HAP-1 (cell line): Measurements from ENCODE around the gene TMEFF1.
"Not testable (repeated sequence)": the region's sequence is repeated elsewhere in the genome, so short reads cannot be mapped to it uniquely, and the experiment has no call there.

Experiments
- DNase-seq, 2 experiments: peaks; one replicate each; pipeline ENCODE4 v3.0.0-alpha.2; 2016 to 2020; ENCODE audit warnings: low spot score in 2 of 2
- H3K27me3 ChIP-seq: fragments of 250-450 bp; sonication (Bioruptor Pico); 2 replicates; pipeline ENCODE4 v1.5.1; 2020; ENCODE audit warnings: low read depth, mild to moderate bottlenecking, moderate library complexity
- H3K36me3 ChIP-seq: fragments of 250-450 bp; sonication (Bioruptor Pico); replicated peaks from 2 replicates; pipeline ENCODE4 v1.5.1; 2020; ENCODE audit warnings: mild to moderate bottlenecking
- H3K4me1 ChIP-seq: fragments of 250-450 bp; sonication (Bioruptor Pico); 2 replicates; pipeline ENCODE4 v1.5.1; 2020; ENCODE audit warnings: mild to moderate bottlenecking
- H3K4me3 ChIP-seq: fragments of 250-450 bp; sonication (Bioruptor Pico); 2 replicates; pipeline ENCODE4 v1.5.1; 2020; ENCODE audit warnings: mild to moderate bottlenecking, moderate library complexity
- H3K9me3 ChIP-seq: fragments of 250-450 bp; sonication (Bioruptor Pico); 2 replicates; pipeline ENCODE4 v1.5.1; 2020; ENCODE audit warnings: mild to moderate bottlenecking, moderate library complexity
- in situ Hi-C: fragments of 300-500 bp; cut with MboI; formaldehyde crosslinking; loops from 3 replicates; pipeline ENCODE4 v1.14.3; 2020; ENCODE audit warnings: low sequenced_read_pairs, inconsistent platforms, mixed read lengths

Gene TMEFF1

DNA sequence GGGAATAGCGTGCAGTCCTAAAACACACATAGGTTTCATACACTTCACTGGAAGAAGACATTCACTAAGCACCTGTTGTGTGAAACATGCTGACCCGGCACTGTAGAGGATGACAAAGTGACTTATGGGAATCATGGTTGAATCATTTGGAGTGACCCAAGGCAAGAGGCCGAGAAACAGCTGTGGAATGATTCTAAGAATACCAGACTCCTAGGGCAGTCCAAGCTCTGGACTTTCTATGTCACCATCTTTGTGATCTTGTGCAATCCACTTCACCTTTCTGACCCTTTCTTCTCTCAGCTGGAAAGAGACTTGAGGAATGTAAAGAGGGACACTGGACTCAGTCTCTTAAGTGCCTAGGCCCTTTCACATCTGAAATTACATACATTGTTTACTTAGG is 32.9 kb upstream of the TMEFF1 start:
- Histone ChIP-seq H3K4me1 (peaks cover 8% of the 10 kb centered on the region), H3K9me3 (no peaks in the 10 kb centered on the region)

DNA sequence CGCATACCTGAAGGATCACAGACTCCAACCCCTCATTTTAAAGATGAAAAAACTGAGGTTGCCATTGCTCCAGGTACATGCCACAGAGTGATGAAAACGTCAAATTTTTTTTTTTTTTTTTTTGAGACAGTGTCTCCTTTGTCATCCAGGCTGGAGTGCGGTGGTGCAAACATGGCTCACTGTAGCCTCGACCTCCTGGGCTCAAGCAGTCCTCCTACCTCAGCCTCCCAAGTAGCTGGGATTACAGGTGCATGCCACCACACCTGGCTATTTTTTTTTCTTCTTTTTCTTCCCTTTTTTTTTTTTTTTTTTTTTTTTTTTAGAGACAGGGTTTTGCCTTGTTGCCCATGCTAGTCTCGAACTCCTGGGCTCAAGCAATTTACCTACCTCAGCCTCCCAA is 32.5 kb upstream of the TMEFF1 start:
- in situ Hi-C loops, H3K36me3 ChIP-seq, DNase-seq, H3K9me3 ChIP-seq, H3K4me1 ChIP-seq, H3K27me3 ChIP-seq, H3K4me3 ChIP-seq: not testable (repeated sequence)

More for the DNA sequence above, 32.9 kb upstream of the TMEFF1 start:
- no peak overlapping the region for H3K4me3 ChIP-seq
- DNase-seq, result no peak
- H3K27me3 ChIP-seq, result no peaks in the 10 kb centered on the region
- in situ Hi-C loops, result no loop called here
- H3K36me3 ChIP-seq, result no peaks in the 10 kb centered on the region; the same call in 1 of the 2 replicates

DNA sequence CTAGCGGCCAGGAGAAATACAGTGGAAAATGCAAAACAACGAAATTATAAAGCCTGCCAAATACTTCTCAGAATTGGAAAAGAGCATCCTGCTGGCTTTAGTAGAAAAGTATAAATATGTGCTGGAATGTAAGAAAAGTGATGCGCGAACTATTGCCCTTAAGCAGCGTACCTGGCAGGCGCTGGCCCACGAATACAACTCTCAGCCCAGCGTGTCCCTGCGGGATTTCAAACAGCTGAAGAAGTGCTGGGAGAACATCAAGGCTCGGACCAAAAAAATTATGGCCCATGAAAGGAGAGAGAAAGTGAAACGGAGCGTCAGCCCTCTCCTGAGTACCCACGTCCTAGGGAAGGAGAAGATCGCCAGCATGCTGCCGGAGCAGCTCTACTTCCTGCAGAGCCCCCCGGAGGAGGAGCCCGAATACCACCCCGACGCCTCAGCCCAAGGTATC is 31.0 kb upstream of the TMEFF1 start:
- DNase-seq, result no peak
- Histone ChIP-seq H3K36me3 (no peaks in the 10 kb centered on the region; the same call in 1 of the 2 replicates), H3K4me3 (no peak overlapping the region), H3K4me1 (peaks cover 12% of the 10 kb centered on the region), H3K27me3 (no peaks in the 10 kb centered on the region), H3K9me3 (no peaks in the 10 kb centered on the region)
- in situ Hi-C loops, result no loop called here

DNA sequence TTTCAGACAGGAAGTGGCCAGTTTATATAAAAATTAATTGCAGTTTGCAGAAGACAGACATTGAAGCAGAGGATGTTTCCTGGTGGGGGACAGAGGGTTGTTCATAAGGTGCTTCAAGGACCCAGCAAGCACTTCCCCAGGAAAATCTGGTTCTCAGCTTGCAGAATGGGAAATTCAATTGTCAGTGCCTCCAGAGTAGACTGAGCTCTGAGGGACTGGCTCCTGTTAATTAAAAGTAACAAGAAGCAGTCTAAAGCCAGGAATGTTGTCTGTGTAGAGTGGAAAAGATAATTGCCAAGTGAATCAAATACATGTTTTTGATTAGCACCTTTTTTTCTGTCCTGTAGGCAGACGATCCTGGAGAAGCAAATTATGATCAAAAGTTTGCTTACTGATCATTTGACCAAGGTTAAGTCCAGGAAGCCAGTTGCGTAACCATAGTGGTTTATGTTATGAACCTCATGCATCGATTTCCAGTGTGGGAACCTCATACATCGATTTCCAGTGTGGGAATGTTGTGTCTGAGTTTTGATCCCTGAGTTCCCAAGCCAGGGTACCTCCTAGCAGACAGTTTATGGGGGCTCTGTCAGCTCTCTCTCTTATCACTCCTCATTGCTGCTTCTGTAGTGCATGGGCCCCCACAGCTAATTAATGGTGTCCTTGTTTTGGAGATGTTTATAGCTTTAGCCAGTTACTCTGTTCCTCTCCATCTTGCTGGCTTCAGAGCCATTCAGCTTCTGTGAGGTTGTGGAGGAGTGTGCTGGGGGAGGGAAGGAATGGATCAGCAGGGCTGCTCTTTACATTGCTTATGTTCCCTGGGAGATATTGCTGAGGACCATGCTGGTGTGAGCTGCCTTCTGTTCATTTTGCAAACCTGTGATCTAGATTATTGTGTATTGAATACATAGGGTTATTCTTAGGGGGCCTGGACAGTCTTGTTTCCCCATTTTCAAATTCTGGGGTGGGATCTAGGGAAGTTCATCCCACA is 28.9 kb upstream of the TMEFF1 start:
- Histone ChIP-seq H3K4me3 (no peak overlapping the region), H3K9me3 (no peaks in the 10 kb centered on the region), H3K36me3 (no peaks in the 10 kb centered on the region; the same call in none of the 2 replicates), H3K27me3 (no peaks in the 10 kb centered on the region), H3K4me1 (peaks cover 4% of the 10 kb centered on the region; the same call in 1 of the 2 replicates)
- in situ Hi-C loops, result no loop called here
- DNase-seq, result no peak

DNA sequence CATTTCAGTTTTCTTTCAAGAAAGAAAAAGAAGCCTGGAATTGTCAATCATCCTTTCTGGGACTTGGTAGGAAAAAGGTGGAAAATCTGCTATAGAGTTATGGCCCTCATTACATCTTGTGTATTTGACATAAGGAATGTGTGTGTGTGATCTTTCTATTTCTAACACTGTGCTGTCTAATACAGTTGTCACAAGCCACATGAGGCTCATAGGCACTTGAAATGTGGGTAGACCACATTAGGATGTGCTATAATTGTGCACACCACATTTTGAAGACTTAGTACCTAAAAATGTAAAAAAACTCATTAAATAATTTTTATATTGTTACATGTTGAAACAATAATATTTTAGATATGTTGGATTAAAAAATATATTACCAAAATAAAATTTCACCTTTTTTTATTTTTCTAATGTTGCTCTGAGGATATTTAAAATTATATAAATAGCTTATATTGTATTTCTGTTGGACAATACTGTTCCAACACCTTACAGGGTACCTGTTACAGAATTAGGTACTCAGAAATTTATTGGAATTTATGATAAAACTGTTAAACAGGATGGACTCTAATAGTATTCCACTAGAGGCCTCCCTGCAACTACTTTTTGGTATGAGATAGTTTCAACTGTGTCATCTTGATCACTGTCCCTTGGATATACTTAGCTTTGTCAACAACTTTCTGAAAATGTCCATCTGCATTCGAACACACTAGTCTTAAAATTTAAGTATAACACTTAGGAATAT is 27.6 kb upstream of the TMEFF1 start:
- no peak for DNase-seq
- Histone ChIP-seq H3K36me3 (no peaks in the 10 kb centered on the region; the same call in none of the 2 replicates), H3K9me3 (no peaks in the 10 kb centered on the region), H3K27me3 (no peaks in the 10 kb centered on the region), H3K4me3 (no peak overlapping the region), H3K4me1 (peaks cover 4% of the 10 kb centered on the region; the same call in 1 of the 2 replicates)
- in situ Hi-C loops, result no loop called here

DNA sequence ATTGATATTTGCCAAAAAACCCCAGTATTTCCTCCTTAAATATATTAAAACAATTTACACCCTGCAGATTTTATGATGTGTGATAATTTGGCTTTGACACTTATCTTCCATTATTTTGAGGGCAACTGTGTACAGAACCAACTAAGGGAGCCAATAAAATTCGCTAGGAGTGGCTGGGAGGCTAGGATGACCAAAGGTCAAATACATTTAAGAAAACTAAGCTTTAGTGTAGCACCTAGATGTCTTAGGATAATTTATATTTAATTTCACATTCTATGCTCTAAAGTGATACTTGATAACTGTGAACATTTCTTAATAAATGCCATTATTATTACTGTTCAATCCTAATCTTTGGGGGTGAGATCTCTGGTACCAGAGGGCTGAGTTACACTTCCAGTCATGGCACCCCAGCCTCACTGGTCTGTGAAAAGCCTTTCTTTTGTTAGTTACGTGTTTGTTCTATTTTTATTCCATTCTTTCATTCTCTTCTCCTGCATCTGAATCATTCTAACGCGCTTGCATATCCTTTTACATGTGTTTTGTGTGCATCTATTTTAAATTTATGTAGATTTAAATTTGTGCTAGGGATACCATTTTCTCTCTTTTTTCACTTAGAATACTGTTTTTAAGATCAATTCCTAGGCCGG is 26.9 kb upstream of the TMEFF1 start:
- H3K9me3 ChIP-seq, result no peaks in the 10 kb centered on the region
- in situ Hi-C loops, result no loop called here
- no peak overlapping the region for H3K4me3 ChIP-seq
- H3K36me3 ChIP-seq, result no peaks in the 10 kb centered on the region; the same call in none of the 2 replicates
- no peaks in the 10 kb centered on the region for H3K27me3 ChIP-seq
- H3K4me1 ChIP-seq, result peaks cover 4% of the 10 kb centered on the region; the same call in 1 of the 2 replicates
- no peak for DNase-seq

GRCh38 chr9:100447041-100447440 is 25.9 kb upstream of the TMEFF1 start:
- no peaks in the 10 kb centered on the region; the same call in none of the 2 replicates for H3K36me3 ChIP-seq
- no peaks in the 10 kb centered on the region for H3K9me3 ChIP-seq
- in situ Hi-C loops, result no loop called here
- H3K4me1 ChIP-seq, result peaks cover 4% of the 10 kb centered on the region; the same call in 1 of the 2 replicates
- DNase-seq, result no peak
- no peaks in the 10 kb centered on the region for H3K27me3 ChIP-seq
- no peak overlapping the region for H3K4me3 ChIP-seq

- in situ Hi-C loops, result no loop called here
- no peak for DNase-seq
- Histone ChIP-seq H3K27me3 (no peaks in the 10 kb centered on the region), H3K4me1 (peaks cover 4% of the 10 kb centered on the region; the same call in 1 of the 2 replicates), H3K36me3 (peaks cover 3% of the 10 kb centered on the region), H3K4me3 (no peak overlapping the region), H3K9me3 (no peaks in the 10 kb centered on the region)
These were observed 24.7 kb upstream of the TMEFF1 start for GRCh38 chr9:100448266-100448665.

DNA sequence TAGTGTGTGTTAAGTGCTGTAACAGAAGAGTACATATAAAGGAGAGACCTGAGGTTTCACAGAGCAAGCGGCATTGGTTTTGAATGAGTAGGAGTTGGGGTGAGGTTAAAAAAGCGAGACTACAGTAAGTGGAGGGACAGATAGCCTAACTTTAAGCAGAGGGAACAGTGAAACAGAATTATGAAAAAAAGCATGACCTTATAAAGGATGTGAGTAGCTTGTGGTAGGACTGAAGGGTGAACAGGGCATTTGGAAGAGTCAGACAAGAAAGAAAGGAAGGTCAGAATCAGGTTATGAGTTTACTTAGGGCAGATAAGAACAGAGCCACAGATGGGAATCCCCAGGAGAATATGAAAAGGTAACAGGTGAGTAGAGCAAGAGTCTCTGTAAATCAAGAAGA is 23.5 kb upstream of the TMEFF1 start:
- in situ Hi-C loops, result no loop called here
- Histone ChIP-seq H3K4me1 (peaks cover 4% of the 10 kb centered on the region; the same call in 1 of the 2 replicates), H3K27me3 (no peaks in the 10 kb centered on the region), H3K4me3 (no peak overlapping the region), H3K9me3 (no peaks in the 10 kb centered on the region), H3K36me3 (peaks cover 3% of the 10 kb centered on the region)
- DNase-seq, result no peak

GRCh38 chr9:100452894-100453293 is 20.1 kb upstream of the TMEFF1 start:
- no peak overlapping the region for H3K4me3 ChIP-seq
- H3K9me3 ChIP-seq, result no peaks in the 10 kb centered on the region
- no peaks in the 10 kb centered on the region for H3K27me3 ChIP-seq
- H3K36me3 ChIP-seq, result peaks cover 3% of the 10 kb centered on the region; the same call in 1 of the 2 replicates
- H3K4me1 ChIP-seq, result no peaks in the 10 kb centered on the region
- no peak for DNase-seq
- in situ Hi-C loops, result no loop called here

DNA sequence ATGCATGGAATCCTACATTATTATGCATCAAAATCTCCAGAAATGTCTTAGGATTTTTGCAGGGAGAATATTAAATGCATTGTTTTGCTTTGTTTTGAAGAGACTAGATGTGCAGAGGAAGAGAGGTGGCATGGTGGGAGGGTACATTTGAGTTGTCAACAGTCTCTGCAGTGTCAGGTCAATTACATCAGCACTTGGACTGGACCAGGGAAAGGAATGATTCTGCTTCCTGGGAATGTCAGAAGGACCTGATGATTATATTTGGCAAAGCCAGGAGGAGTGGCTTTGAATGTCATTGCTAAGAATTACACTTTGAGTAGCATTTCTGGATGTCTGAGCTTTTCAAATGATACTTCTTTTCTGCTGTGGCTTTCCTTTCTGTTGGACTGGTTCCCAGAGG is 17.5 kb upstream of the TMEFF1 start:
- H3K27me3 ChIP-seq, result no peaks in the 10 kb centered on the region
- H3K36me3 ChIP-seq, result peaks cover 3% of the 10 kb centered on the region; the same call in 1 of the 2 replicates
- in situ Hi-C loops, result no loop called here
- no peaks in the 10 kb centered on the region for H3K9me3 ChIP-seq
- H3K4me1 ChIP-seq, result peaks cover 2% of the 10 kb centered on the region; the same call in 1 of the 2 replicates
- no peak for DNase-seq
- H3K4me3 ChIP-seq, result no peak overlapping the region

- in situ Hi-C loops, result no loop called here
- no peaks in the 10 kb centered on the region for H3K27me3 ChIP-seq
- no peak overlapping the region for H3K4me3 ChIP-seq
These were observed 15.4 kb upstream of the TMEFF1 start for GRCh38 chr9:100457517-100457916.

GRCh38 chr9:100459963-100460362 is 13.0 kb upstream of the TMEFF1 start:
- H3K27me3 ChIP-seq, result no peaks in the 10 kb centered on the region
- no peak overlapping the region for H3K4me3 ChIP-seq
- no peaks in the 10 kb centered on the region for H3K36me3 ChIP-seq
- peaks cover 9% of the 10 kb centered on the region for H3K4me1 ChIP-seq
- in situ Hi-C loops, result no loop called here
- no peak for DNase-seq
- no peaks in the 10 kb centered on the region for H3K9me3 ChIP-seq

More at GRCh38 chr9:100457517-100457916, 15.4 kb upstream of the TMEFF1 start:
- no peaks in the 10 kb centered on the region for H3K9me3 ChIP-seq
- peaks cover 7% of the 10 kb centered on the region for H3K4me1 ChIP-seq
- H3K36me3 ChIP-seq, result peaks cover 3% of the 10 kb centered on the region; the same call in 1 of the 2 replicates
- DNase-seq, result no peak
